Mesenchymal stem cell (in vitro differentiated cells and primary cell): ENCODE measurements around the gene EFCAB6.
A peak's percentile ranks its signal among the peaks of the same experiment; 100 is the strongest.

Experiments used
- DNase-seq: peaks from one replicate; pipeline ENCODE4 v3.0.0-alpha.2; 2013
- H2AFZ ChIP-seq: one replicate; pipeline ENCODE4 v1.6.1; 2013; ENCODE audit warnings: low read depth, mild to moderate bottlenecking, control low read depth, inconsistent platforms, low read length, moderate library complexity
- H2AK5ac ChIP-seq: 2 replicates; pipeline ENCODE4 v1.6.1; 2013; ENCODE audit warnings: low read length, moderate library complexity, mild to moderate bottlenecking, inconsistent platforms; ENCODE audit not compliant: severe bottlenecking
- H2BK120ac ChIP-seq: one replicate; pipeline ENCODE4 v1.6.1; 2013; ENCODE audit warnings: low read depth, mild to moderate bottlenecking, inconsistent platforms, low read length, moderate library complexity
- H2BK12ac ChIP-seq, 2 experiments: one replicate each; pipeline ENCODE4 v1.6.1; 2013; ENCODE audit warnings: inconsistent platforms in 2 of 2, low read length in 2 of 2, mild to moderate bottlenecking in 2 of 2, moderate library complexity in 2 of 2, control low read depth in 1 of 2
- H2BK15ac ChIP-seq: one replicate; pipeline ENCODE4 v1.6.1; 2013; ENCODE audit warnings: mild to moderate bottlenecking, low read depth, inconsistent platforms; ENCODE audit not compliant: poor library complexity, severe bottlenecking
- H2BK5ac ChIP-seq: 2 replicates; pipeline ENCODE4 v1.6.1; 2013; ENCODE audit warnings: low read depth, mild to moderate bottlenecking, low read length, control low read depth, inconsistent platforms; ENCODE audit not compliant: poor library complexity, severe bottlenecking
- H3K14ac ChIP-seq, 2 experiments: one replicate each; pipeline ENCODE4 v1.6.1; 2013; ENCODE audit warnings: inconsistent platforms in 2 of 2, low read length in 2 of 2, control low read depth in 1 of 2, mild to moderate bottlenecking in 1 of 2, moderate library complexity in 1 of 2
- H3K18ac ChIP-seq, 2 experiments: one replicate each; pipeline ENCODE4 v1.6.1; 2013; ENCODE audit warnings: inconsistent platforms in 2 of 2, low read length in 2 of 2, control low read depth in 1 of 2, low read depth in 1 of 2, mild to moderate bottlenecking in 1 of 2
- H3K23ac ChIP-seq, 2 experiments: one replicate each; pipeline ENCODE4 v1.6.1; 2013; ENCODE audit warnings: inconsistent platforms in 2 of 2, low read length in 2 of 2, mild to moderate bottlenecking in 2 of 2, moderate library complexity in 2 of 2, control low read depth in 1 of 2
- H3K27ac ChIP-seq: 2 replicates; pipeline ENCODE4 v1.5.1; 2013; ENCODE audit warnings: mild to moderate bottlenecking, moderate library complexity, low read length, control low read depth, inconsistent platforms; ENCODE audit not compliant: poor library complexity, severe bottlenecking
- H3K27me3 ChIP-seq, 2 experiments: 2 replicates each; pipeline versions ENCODE4 v1.6.1 to v1.7.0; 2013; ENCODE audit warnings: low read length in 2 of 2, mild to moderate bottlenecking in 2 of 2, moderate library complexity in 2 of 2, control low read depth in 1 of 2, inconsistent platforms in 1 of 2; ENCODE audit not compliant: control insufficient read depth in 1 of 2, insufficient read depth in 1 of 2
- H3K36me3 ChIP-seq, 2 experiments: 2 replicates each; pipeline versions ENCODE4 v1.6.1 to v1.7.0; 2013; ENCODE audit warnings: low read length in 2 of 2, control low read depth in 1 of 2, inconsistent platforms in 1 of 2, low read depth in 1 of 2, mild to moderate bottlenecking in 1 of 2; ENCODE audit not compliant: insufficient read depth in 2 of 2, control insufficient read depth in 1 of 2
- H3K4ac ChIP-seq, 2 experiments: one replicate each; pipeline ENCODE4 v1.6.1; 2013; ENCODE audit warnings: inconsistent platforms in 2 of 2, low read length in 2 of 2, mild to moderate bottlenecking in 2 of 2, moderate library complexity in 2 of 2, control low read depth in 1 of 2, low read depth in 1 of 2
- H3K4me1 ChIP-seq: 2 replicates; pipeline ENCODE4 v1.6.1; 2013; ENCODE audit warnings: low read depth, low read length, control low read depth; ENCODE audit not compliant: control insufficient read depth, insufficient read depth
- H3K4me2 ChIP-seq: 2 replicates; pipeline ENCODE4 v1.6.1; 2013; ENCODE audit warnings: low read length, mild to moderate bottlenecking, inconsistent platforms; ENCODE audit not compliant: poor library complexity, severe bottlenecking
- H3K4me3 ChIP-seq, 2 experiments: 2 replicates each; pipeline versions ENCODE4 v1.5.1 to v1.7.0; 2013; ENCODE audit warnings: low read length in 2 of 2, mild to moderate bottlenecking in 2 of 2, control low read depth in 1 of 2, low read depth in 1 of 2; ENCODE audit not compliant: insufficient read depth in 1 of 2
- H3K79me1 ChIP-seq: replicated peaks from 2 replicates; pipeline ENCODE4 v1.6.1; 2013; ENCODE audit warnings: mild to moderate bottlenecking, control low read depth, low read length, inconsistent platforms; ENCODE audit not compliant: poor library complexity, severe bottlenecking
- H3K9ac ChIP-seq: 2 replicates; pipeline ENCODE4 v1.7.0; 2013; ENCODE audit warnings: mild to moderate bottlenecking, low read length, moderate library complexity
- H3K9me3 ChIP-seq: 2 replicates; pipeline ENCODE4 v1.7.0; 2013; ENCODE audit warnings: mild to moderate bottlenecking, low read length; ENCODE audit not compliant: control insufficient read depth
- H4K8ac ChIP-seq: one replicate; pipeline ENCODE4 v1.6.1; 2013; ENCODE audit warnings: inconsistent platforms, mild to moderate bottlenecking, low read length, moderate library complexity
- H4K91ac ChIP-seq: one replicate; pipeline ENCODE4 v1.6.1; 2013; ENCODE audit warnings: mild to moderate bottlenecking, low read length, inconsistent platforms
- WGBS: methylation state at CpG from one replicate; pipeline ENCODE4 v1.1.7; 2013; ENCODE audit warnings: mixed read lengths; 5-methylcytosine and 5-hydroxymethylcytosine counted together

EFCAB6 gene

GRCh38 chr22:43633631-43634285 is 178.3 kb downstream of the EFCAB6 start:
- Histone ChIP-seq H3K9ac (no peak overlapping the region), H3K27me3 (no peaks in the 10 kb centered on the region), H4K91ac (no peak overlapping the region), H4K8ac (no peak overlapping the region), H2BK5ac (no peak overlapping the region), H3K4me3 (no peak overlapping the region), H2BK12ac (no peak overlapping the region), H2BK15ac (no peak overlapping the region), H3K4me2 (no peak overlapping the region), H3K79me1 (no peaks in the 10 kb centered on the region), H3K14ac (no peak overlapping the region), H3K27ac (no peak overlapping the region), H3K23ac (no peak overlapping the region), H2AFZ (no peak overlapping the region), H3K18ac (no peak overlapping the region), H2BK120ac (no peak overlapping the region), H2AK5ac (no peak overlapping the region), H3K36me3 (no peaks in the 10 kb centered on the region), H3K4me1 (no peaks in the 10 kb centered on the region), H3K9me3 (no peaks in the 10 kb centered on the region), H3K4ac (no peak overlapping the region)
- DNase-seq, result no peak
- 72% methylated on average over 12 of the region's 13 CpGs for WGBS

GRCh38 chr22:43631846-43632245 is 180.3 kb downstream of the EFCAB6 start:
- H2BK120ac ChIP-seq, result no peak overlapping the region

GRCh38 chr22:43631201-43631600 is 180.9 kb downstream of the EFCAB6 start:
- no peaks in the 10 kb centered on the region for H3K36me3 ChIP-seq
- WGBS, result 89% methylated on average over 11 of the region's 11 CpGs

More at GRCh38 chr22:43631846-43632245, 180.3 kb downstream of the EFCAB6 start:
- Histone ChIP-seq H3K79me1 (no peaks in the 10 kb centered on the region), H2AFZ (no peak overlapping the region), H3K9ac (no peak overlapping the region), H3K36me3 (no peaks in the 10 kb centered on the region), H2BK5ac (no peak overlapping the region), H3K4ac (no peak overlapping the region), H3K18ac (no peak overlapping the region), H3K23ac (no peak overlapping the region), H3K4me1 (no peaks in the 10 kb centered on the region), H2AK5ac (no peak overlapping the region), H3K27ac (no peak overlapping the region), H4K8ac (no peak overlapping the region), H3K27me3 (no peaks in the 10 kb centered on the region), H3K9me3 (no peaks in the 10 kb centered on the region), H3K4me2 (no peak overlapping the region), H2BK15ac (no peak overlapping the region), H4K91ac (no peak overlapping the region), H2BK12ac (no peak overlapping the region), H3K14ac (no peak overlapping the region), H3K4me3 (no peak overlapping the region)
- DNase-seq, result no peak
- 94% methylated on average over 10 of the region's 10 CpGs for WGBS

GRCh38 chr22:43630451-43630850 is 181.7 kb downstream of the EFCAB6 start:
- no peaks in the 10 kb centered on the region for H3K27me3 ChIP-seq
- H3K4ac ChIP-seq, result no peak overlapping the region
- no peaks in the 10 kb centered on the region for H3K79me1 ChIP-seq

More at GRCh38 chr22:43631201-43631600, 180.9 kb downstream of the EFCAB6 start:
- no peak overlapping the region for H2BK12ac ChIP-seq
- H3K27ac ChIP-seq, result no peak overlapping the region
- DNase-seq, result no peak
- H3K27me3 ChIP-seq, result no peaks in the 10 kb centered on the region
- H3K4me1 ChIP-seq, result no peaks in the 10 kb centered on the region
- H4K91ac ChIP-seq, result no peak overlapping the region
- H2BK5ac ChIP-seq, result no peak overlapping the region
- H2AFZ ChIP-seq, result no peak overlapping the region
- H3K4me3 ChIP-seq, result no peak overlapping the region
- no peak overlapping the region for H3K4me2 ChIP-seq
- H3K79me1 ChIP-seq, result no peaks in the 10 kb centered on the region
- no peak overlapping the region for H2AK5ac ChIP-seq
- no peak overlapping the region for H2BK15ac ChIP-seq
- no peak overlapping the region for H3K14ac ChIP-seq
- no peak overlapping the region for H2BK120ac ChIP-seq
- H3K4ac ChIP-seq, result no peak overlapping the region
- no peak overlapping the region for H3K18ac ChIP-seq
- H3K23ac ChIP-seq, result no peak overlapping the region
- no peaks in the 10 kb centered on the region for H3K9me3 ChIP-seq
- no peak overlapping the region for H4K8ac ChIP-seq
- H3K9ac ChIP-seq, result no peak overlapping the region

More at GRCh38 chr22:43630451-43630850, 181.7 kb downstream of the EFCAB6 start:
- no peak overlapping the region for H2BK120ac ChIP-seq
- H3K23ac ChIP-seq, result no peak overlapping the region
- H2BK15ac ChIP-seq, result no peak overlapping the region
- H4K8ac ChIP-seq, result no peak overlapping the region
- DNase-seq, result no peak
- no peak overlapping the region for H3K4me2 ChIP-seq
- H2BK12ac ChIP-seq, result no peak overlapping the region
- H2BK5ac ChIP-seq, result no peak overlapping the region
- H3K4me3 ChIP-seq, result peak overlapping the region in 1 of 2 experiments; percentile 26
- 81% methylated on average over 12 of the region's 12 CpGs for WGBS
- H2AFZ ChIP-seq, result no peak overlapping the region
- H3K27ac ChIP-seq, result no peak overlapping the region
- H3K14ac ChIP-seq, result no peak overlapping the region
- no peak overlapping the region for H2AK5ac ChIP-seq
- H3K9ac ChIP-seq, result no peak overlapping the region
- no peaks in the 10 kb centered on the region for H3K36me3 ChIP-seq
- H3K9me3 ChIP-seq, result no peaks in the 10 kb centered on the region
- H4K91ac ChIP-seq, result no peak overlapping the region
- H3K4me1 ChIP-seq, result peaks cover under 1% of the 10 kb centered on the region
- no peak overlapping the region for H3K18ac ChIP-seq
